GM19239 (cell line): Measurements from ENCODE around the gene DHRSX.
"Not testable (repeated sequence)": the region's sequence is repeated elsewhere in the genome, so short reads cannot be mapped to it uniquely, and the experiment has no call there.

Source experiments
- DNase-seq: peaks from one replicate; pipeline ENCODE4 v3.0.0; 2011; ENCODE audit warnings: low spot score; ENCODE audit not compliant: insufficient read length
- FAIRE-seq: peaks from 2 replicates; lab custom pipeline; 2011; peaks lifted over from hg19 to GRCh38; lab: Jason Lieb, UNC

The DHRSX gene

DNA sequence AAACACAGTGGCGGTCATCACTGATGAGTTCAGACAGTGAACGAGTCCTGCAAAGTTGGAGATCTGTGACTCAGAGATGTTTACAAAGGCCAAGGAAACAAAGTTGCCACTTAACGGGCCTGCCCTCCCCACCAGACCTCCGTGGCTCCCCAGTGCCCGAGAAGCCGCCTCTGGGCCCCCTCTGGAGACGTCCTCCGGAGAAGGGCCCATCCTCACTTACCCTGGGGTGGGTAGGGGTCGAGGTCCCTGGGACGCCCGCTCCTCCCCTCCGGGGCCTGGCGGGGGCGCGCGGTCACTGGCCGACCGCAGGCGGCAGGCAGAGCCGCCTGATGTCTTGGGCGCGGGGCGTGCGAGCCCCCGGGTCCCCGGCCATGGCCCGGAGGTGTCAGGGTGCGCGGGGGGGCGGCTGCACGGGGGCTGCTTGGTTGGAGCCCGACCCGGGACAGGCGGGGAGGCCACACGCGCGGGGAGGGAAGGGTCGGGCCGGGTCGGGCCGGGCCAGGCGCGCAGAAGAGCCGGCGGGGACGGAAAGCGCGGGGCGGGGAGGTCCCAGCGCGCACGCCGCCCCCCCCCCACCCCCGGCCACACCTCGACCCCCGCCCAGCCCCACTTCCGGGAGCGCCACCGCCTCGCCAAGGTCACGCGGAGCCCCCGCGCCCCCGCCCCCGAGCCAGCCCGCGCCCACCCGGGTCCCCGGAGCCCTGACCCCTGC, 529 bp downstream of the DHRSX start:
- DNase-seq: peak; percentile 56

DNA sequence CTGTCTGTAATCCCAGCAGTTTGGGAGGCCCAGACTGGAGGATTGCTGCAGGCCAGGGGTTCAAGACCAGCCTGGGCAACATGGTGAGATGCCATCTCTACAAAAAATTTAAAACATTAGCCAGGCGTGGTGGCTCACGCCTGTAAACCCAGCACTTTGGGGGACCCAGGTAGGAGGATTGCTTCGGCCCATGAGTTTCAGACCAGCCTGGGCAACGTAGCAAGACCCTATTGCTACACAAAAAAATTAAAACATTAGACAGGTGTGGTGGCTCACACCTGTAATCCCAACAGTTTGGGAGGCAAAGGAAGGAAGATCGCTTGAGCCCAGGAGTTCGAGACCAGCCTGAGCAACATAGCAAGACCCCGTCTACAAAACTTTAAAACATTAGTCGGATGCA, 1.3 kb downstream of the DHRSX start:
- no peak for FAIRE-seq

More for the DNA sequence above, 529 bp downstream of the DHRSX start:
- FAIRE-seq: peak; percentile 49

GRCh38 chrX:2498781-2499302, 1.9 kb downstream of the DHRSX start:
- FAIRE-seq (no peak), DNase-seq (no peak)

More for the DNA sequence above, 1.3 kb downstream of the DHRSX start:
- DNase-seq: no peak

DNA sequence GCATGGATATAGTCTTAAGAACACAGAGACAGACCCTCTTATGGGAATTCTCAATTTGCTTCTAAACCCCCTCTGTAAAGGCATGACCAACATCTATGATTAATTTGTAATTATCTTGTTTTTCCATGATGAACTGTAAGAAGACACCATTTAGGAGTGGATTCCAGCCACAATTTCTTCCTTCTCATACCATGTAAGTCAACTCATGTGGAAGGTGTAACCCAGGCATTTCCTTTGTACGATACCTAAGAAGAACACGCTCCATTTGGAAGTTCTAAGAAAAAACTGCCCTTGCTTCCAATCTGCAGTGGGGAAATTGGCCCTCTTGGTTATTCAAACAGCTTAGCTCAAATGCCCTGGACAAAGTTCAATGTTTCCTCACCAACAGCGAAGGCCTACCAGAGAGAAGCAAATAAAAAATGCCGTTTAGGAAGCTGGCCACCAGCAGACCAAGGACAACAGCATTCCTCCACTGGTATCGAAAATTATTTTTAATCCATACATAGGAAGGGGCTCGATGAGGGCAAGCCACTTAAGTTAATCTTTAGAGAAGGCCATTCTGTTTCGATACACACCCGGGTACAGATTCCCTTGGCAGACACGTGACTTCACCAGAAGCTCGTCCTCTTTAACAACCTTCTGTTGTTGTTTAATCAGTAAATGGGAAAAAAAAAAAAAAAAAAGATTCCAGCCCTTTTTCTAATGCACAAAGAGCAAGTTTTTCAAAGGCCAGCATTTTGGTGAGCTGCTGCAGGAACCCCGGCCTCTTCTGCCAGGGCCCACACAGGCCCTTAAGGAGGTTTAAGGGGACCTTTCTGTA, 2.6 kb downstream of the DHRSX start:
- DNase-seq: no peak
- FAIRE-seq: no peak

GRCh38 chrX:2495595-2495994, 5.2 kb downstream of the DHRSX start:
- FAIRE-seq (no peak), DNase-seq (no peak)

DNA sequence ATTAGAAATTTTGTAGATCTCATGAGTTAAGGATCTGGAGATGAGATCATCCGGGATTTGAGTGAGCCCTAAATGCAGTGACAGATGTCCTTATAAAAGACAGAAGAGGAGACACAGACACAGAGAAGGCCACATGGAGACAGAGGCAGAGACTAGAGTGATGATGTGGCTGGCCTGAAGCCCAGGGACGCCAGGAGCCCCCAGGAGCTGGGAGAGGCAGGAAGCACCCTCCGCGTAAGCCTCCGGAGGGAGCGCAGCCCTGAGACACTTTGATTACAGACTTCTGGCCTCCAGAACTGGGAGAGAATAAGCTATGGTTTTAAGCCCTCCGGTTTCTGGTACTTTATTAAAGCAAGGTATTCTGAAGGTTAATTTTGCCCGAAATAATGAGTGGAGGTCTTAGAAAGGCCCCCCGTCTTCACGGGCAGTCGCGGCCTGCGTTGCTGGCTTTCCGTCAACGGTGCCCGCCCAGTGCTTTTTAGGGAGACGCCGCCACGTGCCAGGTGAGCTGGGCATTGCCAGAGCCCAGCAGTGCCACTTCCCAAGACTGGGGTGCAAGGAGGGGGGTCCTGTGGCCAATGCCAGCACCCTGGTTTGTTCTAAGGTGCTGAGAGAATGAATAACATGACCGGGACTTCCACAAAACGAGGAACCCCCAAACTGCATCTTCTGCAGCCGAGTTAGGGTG, 8.1 kb downstream of the DHRSX start:
- no peak for FAIRE-seq
- DNase-seq: no peak

- no peak for DNase-seq
- FAIRE-seq: no peak
Measured at GRCh38 chrX:2490634-2491033, 10.1 kb downstream of the DHRSX start.

DNA sequence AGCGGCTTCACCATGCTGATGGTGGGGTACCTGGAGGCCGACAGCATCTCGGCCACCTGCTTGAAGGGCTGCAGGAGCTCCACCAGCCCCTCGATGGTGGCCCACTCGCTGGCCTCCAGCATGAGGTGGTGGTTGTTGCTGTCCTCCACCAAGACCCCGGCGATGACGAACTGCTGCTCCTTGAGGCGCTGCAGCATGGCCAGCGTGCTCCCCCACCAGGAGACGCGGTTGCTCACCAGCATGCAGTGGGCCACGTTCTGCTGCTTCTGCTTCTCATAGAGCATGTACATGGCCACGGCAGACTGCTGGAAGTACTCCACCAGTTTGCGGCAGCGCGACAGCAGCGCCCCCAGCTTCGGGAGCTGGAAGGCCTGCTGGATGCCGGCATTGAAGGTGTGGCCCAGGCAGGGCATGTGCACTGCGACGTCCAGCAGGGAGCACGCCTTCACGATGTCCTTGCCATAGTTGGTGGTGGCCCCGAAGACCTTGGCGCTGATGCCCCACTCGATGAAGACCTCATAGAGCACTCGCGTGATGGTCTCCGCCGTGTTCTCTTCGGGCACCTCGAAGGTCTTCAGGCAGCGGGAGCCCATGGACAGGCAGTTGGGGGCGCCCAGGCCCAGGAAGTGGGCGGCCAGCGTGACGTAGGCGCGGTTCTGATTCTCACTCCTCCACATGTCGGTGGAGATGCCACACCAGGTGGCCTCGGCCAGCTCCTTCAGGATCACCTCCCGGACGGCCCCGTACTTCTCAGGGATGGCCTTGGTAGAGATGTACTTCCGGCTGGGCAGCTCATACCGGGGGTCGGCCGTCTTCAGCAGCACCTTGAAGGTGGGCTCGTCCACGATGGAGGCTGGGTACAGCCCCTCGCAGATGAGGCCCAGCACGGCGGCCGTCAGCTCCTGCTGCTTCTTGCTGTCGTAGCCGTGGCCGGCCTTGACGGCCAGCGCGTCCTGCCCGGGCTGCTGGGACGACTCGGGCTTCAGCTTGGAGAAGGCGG, 11.0 kb downstream of the DHRSX start:
- no peak for DNase-seq
- FAIRE-seq: no peak

DNA sequence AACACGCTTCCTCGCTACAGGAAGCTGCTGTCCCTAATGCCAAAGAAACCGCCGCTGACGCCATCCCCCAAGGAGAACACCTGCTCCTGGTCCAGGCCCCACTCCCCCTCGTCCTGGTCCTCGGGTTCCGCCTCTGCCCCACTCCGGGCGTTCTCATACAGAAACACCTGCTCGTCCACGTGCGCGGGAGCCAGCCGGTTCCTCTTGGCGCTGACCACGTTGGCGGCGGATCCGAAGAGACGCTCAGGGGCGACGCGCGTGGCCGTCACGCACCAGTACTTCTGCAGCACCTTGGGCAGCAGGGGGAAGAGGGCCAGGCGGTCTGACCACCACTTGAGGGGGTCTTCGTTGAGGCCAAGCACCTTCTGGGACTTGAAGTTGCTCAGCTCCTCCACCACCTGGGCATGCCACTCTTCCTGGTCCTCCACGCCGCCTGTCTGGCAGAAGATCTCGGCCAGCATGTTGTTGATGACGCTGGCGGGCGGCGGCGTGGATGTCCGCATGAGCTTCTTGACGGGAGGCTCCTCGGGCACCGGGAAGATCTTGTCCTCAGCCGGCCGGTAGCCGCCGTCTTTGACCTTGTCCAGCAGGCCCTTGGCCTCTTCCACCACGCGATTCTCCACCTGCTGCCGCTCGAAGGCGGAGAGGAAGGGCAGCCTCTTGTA, 12.0 kb downstream of the DHRSX start:
- FAIRE-seq: no peak

DNA sequence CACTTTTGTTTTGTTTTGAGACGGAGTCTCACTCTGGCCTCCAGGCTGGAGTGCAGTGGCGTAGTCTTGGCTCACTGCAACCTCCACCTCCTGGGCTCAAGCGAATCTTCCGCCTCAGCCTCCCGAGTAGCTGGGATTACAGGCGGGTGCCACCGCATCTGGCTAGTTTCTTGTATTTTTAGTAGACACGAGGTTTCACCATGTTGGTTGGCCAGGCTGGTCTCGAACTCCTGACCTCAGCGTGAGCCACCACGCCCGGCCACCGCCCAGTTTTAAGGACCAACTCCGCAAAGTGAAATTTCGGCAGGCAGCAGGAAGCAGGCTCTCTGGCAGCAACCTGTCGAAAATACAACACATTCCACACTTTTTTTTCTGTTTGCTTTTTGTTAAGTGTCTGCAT, 13.4 kb downstream of the DHRSX start:
- no peak for FAIRE-seq
- no peak for DNase-seq

More for the DNA sequence above, 12.0 kb downstream of the DHRSX start:
- DNase-seq: no peak

DNA sequence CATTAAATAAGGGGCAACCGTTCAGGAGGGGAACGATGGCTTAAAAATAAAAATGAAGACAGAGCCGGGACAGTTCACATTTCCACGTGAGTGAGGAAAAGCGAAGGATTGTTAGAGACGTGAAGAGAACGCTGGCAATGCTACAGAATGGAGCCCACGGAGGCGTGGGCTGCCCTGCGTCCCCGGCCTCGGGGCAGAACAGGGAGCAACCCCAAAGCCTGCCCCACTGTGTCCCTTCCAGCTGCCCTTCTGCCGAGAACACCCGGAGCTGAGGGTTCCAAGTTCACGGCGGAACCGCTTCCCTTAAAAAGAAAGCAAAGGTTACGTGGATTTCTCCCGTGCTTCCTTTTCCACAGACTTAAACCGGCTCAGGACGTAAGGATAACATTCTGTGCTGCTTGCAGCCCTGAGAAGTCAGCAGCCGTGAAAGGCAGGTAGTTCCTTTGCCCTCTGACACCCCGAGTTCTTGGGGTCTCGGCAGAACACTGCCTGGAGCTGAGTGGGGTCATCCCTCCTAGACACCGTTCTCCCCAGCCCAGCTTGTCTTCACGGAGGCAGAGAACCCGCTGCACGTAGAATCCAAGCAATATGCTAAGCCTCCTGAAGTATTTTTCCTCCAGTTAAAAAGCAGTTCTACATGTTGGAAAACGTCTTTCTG, 14.2 kb downstream of the DHRSX start:
- no peak for FAIRE-seq
- DNase-seq: no peak

- DNase-seq (no peak), FAIRE-seq (no peak)
Measured at GRCh38 chrX:2485789-2486345, 14.9 kb downstream of the DHRSX start.

GRCh38 chrX:2484721-2485648, 15.8 kb downstream of the DHRSX start:
- DNase-seq (no peak), FAIRE-seq (no peak)

DNA sequence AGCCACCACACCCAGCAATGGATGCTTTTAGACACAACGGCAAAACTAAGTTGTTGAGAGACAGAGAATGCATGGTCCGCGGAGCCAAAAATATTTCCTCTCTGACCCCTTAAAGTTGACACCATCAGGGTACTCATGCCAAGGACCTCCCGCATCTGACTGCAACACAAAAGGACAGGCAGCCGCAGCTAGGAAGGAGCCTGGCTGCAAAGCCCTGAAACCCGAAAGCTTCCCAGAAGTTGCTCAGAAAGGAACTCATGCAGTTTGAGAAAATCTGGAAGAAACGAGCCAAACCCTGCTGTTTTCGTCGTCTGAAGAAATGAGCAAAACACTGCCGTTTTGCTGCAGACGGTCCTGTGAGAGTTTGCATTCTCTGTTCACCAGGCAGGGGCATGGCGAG, 16.5 kb downstream of the DHRSX start:
- FAIRE-seq: no peak
- no peak for DNase-seq

DNA sequence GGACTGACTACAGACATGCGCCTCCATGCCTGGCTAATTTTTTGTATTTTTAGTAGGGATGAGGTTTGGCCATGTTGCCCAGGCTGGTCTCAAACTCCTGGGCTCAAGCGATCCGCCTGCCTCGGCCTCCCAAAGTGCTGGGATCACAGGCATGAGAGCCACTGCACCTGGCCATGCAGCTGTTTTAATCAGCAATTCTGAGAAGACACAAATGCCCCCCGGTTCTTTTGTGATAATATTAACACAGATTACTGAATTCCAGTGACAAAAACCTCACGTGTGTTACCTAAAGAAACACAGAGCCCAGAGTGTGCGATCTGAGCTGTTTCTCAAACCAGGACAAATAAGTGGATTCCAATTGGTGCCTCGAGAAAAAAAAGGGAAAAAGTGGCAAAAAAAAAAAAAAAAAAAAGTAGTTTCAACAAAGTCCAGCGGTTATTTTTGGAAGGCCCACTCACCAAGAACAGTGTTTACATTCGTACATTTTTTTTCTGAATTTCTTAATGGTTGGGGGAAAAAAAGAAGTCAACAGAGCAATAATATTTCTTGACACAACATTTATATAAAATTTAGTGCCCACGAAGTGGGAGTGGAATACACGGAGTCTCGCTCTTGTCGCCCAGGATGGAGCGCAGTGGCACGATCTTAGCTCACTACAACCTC, 17.2 kb downstream of the DHRSX start:
- DNase-seq (no peak), FAIRE-seq (no peak)

- FAIRE-seq: not testable (repeated sequence)
Measured at GRCh38 chrX:2481597-2481996, 19.2 kb downstream of the DHRSX start.

DNA sequence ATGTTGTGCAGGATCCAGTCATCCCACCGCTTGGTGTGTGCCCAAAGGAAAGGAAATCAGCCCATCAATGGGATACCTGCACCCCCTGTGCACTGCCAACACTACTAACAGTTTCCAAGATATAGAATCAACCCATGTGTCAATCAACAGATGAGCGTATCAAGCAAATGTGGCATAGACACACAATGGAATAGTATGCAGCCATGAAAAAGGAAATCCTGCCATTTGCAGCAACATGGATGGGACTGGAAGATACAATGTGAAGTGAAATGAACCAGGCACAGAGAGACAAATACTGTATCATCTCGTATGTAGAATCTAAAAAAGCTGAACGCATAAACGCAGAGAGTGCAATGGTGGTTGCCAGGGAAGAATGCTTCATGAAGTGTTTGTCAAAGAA, 20.8 kb downstream of the DHRSX start:
- not testable (repeated sequence) for FAIRE-seq, DNase-seq

More at GRCh38 chrX:2481597-2481996, 19.2 kb downstream of the DHRSX start:
- not testable (repeated sequence) for DNase-seq
